NCI-H1694 (cell line): Measurements from ENCODE around the gene CENPK.
"Not testable (repeated sequence)": the region's sequence is repeated elsewhere in the genome, so short reads cannot be mapped to it uniquely, and the experiment has no call there.

Experiments used
- DNase-seq: peaks from one replicate; lab custom pipeline; 2025; lab: John Stamatoyannopoulos, UW

CENPK gene

GRCh38 chr5:65506961-65507360 lies 56.0 kb downstream of the CENPK start:
- no peak for DNase-seq

GRCh38 chr5:65489119-65489518 lies 73.8 kb downstream of the CENPK start:
- no peak for DNase-seq

GRCh38 chr5:65488038-65488687 lies 74.8 kb downstream of the CENPK start:
- not testable (repeated sequence) for DNase-seq

GRCh38 chr5:65486803-65487202 lies 76.2 kb downstream of the CENPK start:
- not testable (repeated sequence) for DNase-seq

GRCh38 chr5:65485405-65485804 lies 77.6 kb downstream of the CENPK start:
- no peak for DNase-seq

GRCh38 chr5:65483546-65484346 lies 79.2 kb downstream of the CENPK start:
- peak; percentile 22 for DNase-seq

- DNase-seq = no peak
Observed at GRCh38 chr5:65482736-65483545, 80.0 kb downstream of the CENPK start.

- DNase-seq = no peak
Observed at GRCh38 chr5:65482296-65482735, 80.7 kb downstream of the CENPK start.

GRCh38 chr5:65481635-65482295 lies 81.2 kb downstream of the CENPK start, which contains the start of gene ADAMTS6:
Gene ADAMTS6, minus strand, starts transcription at chr5:65481920. Its CDS starts 8,247 bp downstream, at chr5:65473673.
- DNase-seq = peak; percentile 66

- DNase-seq = no peak
Observed at GRCh38 chr5:65481171-65481581, 81.8 kb downstream of the CENPK start.

GRCh38 chr5:65480306-65480865 lies 82.6 kb downstream of the CENPK start:
- DNase-seq = no peak

- no peak for DNase-seq
Observed at GRCh38 chr5:65479527-65479926, 83.4 kb downstream of the CENPK start.

- DNase-seq = no peak
Observed at GRCh38 chr5:65478336-65478735, 84.6 kb downstream of the CENPK start.

GRCh38 chr5:65475895-65476294 lies 87.1 kb downstream of the CENPK start:
- no peak for DNase-seq

- DNase-seq = no peak
Observed at GRCh38 chr5:65475336-65475735, 87.6 kb downstream of the CENPK start.

GRCh38 chr5:65474130-65474711 lies 88.7 kb downstream of the CENPK start:
- no peak for DNase-seq

- no peak for DNase-seq
Observed at GRCh38 chr5:65468633-65469032, 94.3 kb downstream of the CENPK start.
